COLO668 (cell line): ENCODE data around the gene DCST1.

Experiments used
- DNase-seq: peaks from one replicate; lab custom pipeline; 2025; ENCODE audit not compliant: unreplicated experiment; lab: John Stamatoyannopoulos, UW

Gene DCST1

DNA sequence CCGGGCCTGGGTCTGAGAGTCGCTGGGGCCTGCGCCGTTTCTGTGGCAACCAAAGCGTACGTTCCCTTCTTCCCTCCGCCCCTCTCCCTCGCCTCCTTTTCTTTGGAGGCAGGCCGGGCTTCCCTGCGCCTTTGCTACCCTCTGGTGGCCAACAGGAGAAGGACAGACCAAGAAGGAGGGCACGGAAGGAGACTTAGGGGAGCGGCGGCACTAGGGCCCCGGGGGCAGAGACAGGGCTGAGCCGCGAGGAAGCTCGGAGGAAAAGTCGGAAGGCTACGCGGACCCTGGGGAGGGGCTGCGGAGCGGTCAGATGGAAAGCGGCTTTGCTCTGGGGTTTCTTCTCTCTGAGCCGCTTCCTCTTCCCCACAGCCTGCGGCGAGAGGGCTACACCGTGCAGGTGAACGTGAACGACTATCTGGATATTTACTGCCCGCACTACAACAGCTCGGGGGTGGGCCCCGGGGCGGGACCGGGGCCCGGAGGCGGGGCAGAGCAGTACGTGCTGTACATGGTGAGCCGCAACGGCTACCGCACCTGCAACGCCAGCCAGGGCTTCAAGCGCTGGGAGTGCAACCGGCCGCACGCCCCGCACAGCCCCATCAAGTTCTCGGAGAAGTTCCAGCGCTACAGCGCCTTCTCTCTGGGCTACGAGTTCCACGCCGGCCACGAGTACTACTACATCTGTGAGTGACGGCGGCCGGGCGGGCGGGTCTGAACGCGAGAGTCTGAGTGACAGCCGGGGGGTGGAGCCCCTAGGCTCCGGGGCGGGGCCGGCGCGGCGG lies 51.3 kb downstream of the DCST1 start:
- peak; percentile 94 for DNase-seq

DNA sequence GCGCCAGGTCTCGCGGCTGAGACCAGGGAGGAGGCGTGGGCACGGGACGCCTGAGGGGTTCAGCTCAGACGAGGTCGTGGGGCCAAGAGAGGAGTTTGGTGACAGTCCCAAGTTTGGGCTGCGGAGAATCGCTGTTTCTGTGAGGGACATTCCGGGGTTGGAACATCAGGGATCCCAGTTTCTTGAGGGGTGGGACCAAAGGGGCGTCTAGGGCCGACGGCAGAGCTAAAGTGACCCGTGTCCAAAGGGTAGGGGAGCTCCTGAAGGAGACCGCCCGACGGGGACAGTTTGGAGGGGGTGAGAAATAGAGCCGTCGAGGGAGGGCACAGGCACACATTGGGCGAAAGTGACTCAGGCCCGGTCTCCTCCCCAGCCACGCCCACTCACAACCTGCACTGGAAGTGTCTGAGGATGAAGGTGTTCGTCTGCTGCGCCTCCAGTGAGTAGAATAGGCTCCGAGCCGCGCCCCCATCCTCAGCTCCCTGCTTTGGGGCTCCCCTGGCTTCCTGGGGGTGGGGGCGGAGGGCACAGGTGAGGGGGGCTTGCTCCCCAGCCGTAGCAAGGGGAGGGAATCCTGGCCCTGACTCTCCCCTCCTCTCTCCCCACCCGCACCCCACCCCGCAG lies 52.0 kb downstream of the DCST1 start:
- DNase-seq, result peak; percentile 56

DNA sequence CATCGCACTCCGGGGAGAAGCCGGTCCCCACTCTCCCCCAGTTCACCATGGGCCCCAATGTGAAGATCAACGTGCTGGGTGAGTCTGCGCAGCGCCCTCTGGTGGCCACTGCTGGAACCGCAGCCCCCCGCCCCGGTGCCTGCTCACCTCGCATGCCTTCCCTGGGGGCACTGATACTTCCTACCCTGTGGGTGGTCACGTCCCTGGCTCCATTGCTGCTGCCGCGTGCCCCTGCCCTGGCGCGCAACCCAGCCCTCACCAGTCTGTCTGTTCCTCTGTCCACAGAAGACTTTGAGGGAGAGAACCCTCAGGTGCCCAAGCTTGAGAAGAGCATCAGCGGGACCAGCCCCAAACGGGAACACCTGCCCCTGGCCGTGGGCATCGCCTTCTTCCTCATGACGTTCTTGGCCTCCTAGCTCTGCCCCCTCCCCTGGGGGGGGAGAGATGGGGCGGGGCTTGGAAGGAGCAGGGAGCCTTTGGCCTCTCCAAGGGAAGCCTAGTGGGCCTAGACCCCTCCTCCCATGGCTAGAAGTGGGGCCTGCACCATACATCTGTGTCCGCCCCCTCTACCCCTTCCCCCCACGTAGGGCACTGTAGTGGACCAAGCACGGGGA lies 52.6 kb downstream of the DCST1 start:
- peak; percentile 57 for DNase-seq

DNA sequence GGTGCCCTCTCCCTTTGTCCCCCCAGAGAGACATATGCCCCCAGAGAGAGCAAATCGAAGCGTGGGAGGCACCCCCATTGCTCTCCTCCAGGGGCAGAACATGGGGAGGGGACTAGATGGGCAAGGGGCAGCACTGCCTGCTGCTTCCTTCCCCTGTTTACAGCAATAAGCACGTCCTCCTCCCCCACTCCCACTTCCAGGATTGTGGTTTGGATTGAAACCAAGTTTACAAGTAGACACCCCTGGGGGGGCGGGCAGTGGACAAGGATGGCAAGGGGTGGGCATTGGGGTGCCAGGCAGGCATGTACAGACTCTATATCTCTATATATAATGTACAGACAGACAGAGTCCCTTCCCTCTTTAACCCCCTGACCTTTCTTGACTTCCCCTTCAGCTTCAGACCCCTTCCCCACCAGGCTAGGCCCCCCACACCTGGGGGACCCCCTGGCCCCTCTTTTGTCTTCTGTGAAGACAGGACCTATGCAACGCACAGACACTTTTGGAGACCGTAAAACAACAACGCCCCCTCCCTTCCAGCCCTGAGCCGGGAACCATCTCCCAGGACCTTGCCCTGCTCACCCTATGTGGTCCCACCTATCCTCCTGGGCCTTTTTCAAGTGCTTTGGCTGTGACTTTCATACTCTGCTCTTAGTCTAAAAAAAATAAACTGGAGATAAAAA lies 53.4 kb downstream of the DCST1 start:
- no peak for DNase-seq

DNA sequence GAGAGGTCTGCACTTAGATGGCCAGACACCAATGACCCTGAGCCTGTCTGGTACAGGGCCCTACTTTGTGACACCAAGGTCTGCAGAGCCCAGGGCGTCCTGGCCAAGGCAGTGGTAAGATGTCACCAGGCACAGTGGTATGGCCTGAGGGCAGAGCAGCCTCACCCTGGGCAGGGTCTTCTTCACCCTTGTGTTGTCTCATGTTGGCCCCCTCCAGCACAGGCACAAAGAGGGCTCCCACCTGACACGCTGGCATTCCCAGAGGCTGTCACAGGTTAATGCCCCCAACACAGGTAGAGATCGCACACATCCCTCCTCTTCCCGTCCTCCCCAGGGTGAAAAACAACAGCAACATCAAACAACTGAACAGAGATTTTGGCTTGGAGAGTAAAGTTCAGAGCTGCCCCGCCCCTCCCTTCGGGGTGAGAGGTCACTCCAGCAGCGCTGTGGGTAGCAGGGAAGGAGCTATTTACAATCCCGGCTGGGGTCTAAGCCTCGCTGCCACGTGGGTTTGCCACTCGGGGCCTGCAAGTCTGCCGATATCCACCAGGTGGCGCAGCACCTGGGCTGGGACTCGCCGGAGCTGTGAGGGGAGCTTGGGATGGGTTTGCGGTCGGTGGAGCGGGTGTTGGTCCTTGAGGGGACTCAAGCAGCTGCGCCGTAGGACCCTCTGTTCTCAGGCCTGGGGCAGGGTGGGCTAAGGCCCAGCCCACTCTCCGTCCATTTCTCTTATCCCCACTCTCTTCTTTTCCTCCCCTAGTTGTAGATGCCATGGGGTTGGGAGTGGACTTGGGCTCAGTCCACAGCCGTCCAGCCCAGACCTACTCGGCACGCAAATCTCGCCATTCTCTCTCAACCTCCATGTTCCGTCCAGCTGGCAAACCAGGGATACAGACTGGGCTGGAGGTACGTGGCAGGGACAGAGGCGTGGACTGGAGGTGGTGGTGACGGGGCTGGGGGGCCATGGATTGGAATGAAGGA lies 57.7 kb downstream of the DCST1 start:
- peak; percentile 84 for DNase-seq

DNA sequence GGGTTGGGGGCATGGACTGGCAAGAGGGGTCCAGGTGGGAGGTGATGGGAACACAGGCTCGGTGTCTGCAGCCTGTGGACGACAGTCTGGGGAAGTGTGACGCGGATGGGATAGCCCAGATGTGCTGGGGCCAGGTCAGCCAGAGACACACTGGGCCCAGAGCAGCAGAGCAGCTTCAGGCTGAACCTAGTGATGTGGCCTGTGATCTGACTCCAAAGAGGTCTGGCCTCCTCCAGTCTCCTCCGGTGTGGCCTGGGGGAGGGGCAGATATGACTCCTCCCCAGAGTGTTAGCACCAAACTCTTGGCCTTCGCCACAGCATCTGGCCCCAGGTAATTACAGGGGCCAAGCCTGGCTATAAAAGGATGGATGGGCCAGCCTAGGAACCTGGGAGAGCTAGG lies 58.5 kb downstream of the DCST1 start:
- no peak for DNase-seq

DNA sequence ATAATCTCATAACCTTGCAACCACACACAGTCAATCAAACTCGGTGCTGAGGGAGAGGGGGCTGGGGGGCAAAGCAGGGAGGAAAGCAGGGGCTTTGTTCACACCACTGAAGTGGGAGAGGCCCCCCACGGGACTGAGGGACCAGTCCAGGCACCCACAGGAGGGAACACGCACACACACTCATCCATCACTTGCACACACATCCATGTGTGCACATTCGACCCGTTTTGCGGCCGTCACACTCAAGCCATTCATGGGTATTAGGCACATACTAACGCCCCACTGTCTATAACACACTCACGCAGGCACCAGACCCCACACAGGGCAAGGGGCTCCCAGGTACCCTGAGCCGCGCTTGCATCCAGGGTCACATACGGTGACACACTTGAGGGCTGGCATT lies 59.0 kb downstream of the DCST1 start:
- DNase-seq, result no peak

DNA sequence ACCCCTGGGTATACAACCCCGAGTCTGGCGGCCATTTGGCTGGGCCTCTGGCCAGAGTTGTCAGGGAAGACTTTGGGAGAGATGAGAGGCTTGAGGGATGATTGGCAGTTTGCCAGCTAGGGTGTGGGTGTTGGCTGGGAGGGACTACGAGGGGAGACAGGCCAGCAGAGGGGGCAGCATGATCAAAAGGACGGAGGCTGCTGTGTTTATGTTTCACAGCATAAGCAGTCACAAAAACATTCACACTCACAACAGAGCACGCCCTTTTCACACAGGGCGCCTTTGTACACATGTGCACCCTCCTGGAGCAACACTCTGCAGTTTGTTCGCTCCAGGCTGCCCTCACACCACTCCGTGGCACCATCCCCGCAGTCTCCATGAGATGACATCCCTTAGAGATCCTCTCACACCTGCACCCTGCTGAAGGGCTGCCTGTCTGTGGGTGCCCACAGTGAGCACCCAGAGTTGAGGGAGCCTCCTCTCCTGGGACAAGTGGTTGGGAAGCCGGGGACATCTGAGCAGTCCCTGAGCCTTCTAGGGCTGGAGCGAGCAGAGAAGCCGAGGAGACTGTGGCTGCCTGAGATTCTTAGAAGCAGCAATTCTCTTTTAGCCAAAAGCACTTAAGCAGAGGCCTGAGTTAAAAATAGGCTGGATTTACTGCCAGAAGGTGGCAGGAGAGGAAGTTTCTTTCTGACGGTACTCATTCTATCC lies 60.4 kb downstream of the DCST1 start:
- peak; percentile 85 for DNase-seq

DNA sequence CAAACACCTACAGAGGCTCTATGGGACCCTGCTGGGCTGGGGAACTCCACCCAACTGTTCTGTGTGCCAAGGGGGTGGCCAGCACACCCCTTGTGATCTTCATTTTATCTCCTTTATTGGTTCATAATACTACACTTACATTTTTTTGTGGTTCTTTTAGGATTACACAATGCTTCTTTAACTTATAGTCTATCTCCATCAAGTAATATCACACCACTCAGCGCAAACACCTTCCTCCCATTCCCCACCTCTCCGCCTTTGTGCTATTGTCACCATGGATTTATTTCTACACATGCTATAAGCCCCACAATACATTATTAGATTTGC lies 61.0 kb downstream of the DCST1 start:
- DNase-seq, result no peak

DNA sequence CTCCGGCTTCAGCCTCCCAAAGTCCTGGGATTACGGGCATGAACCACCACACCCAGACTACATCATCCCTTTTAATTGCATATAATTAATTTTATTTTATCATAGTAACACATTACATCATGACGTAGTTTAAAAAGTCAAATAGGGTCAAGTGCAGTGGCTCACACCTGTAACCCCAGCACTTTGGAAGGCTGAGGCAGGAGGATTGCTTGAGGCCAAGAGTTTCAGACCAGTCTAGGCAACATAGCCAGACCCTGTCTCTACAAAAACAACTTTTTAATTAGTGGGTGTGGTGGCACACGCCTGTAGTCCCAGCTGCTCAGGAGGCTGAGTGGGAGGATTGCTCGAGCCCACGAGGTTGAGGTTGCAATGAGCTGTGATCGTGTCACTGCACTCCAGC lies 65.7 kb downstream of the DCST1 start:
- DNase-seq, result no peak
